Smooth muscle cell (in vitro differentiated cells): ENCODE results near the gene SEL1L3. TPM values are rescaled to one million over a fixed set of nuclear protein-coding genes. Genes with fewer than 3 reads are reported as not detected.

Experiments used
- polyA plus RNA-seq: library from polyadenylated mRNA; unstranded; fragments of >200 nt; fragmentation: Nextera tagmentation; extraction: Ambion mirVana; gene quantifications from 2 replicates; pipeline ENCODE4 v1.2.1, GENCODE V29; 2016
- small RNA-seq: library from RNA; depleted of rRNA; stranded (forward); fragments of <200 nt; gene quantifications from one replicate; pipeline ENCODE3, GENCODE V24; 2014
- total RNA-seq: library from RNA; depleted of rRNA; stranded (reverse); fragments of >200 nt; gene quantifications from 2 replicates; pipeline ENCODE4 v1.2.3, GENCODE V29; 2014

The SEL1L3 gene
- total and polyA plus RNA-seq, 2 experiments from 2014 or later, result 9.3 to 14.0 TPM

Small RNAs within 50 kb of the gene (small RNA-seq; reads per million reads assigned to genes)
- gene MTND4LP22, result not detected

Other genes starting within 250 kb of the SEL1L3 start
- gene SLC34A2, start 207.1 kb downstream of the SEL1L3 start, total RNA-seq, result 0.49 TPM in 1 of 2 replicates, not detected in the other
- gene SLC34A2, start 207.1 kb downstream of the SEL1L3 start, polyA plus RNA-seq, result 0.31 TPM in 1 of 2 replicates, not detected in the other
- gene SMIM20, start 51.2 kb upstream of the SEL1L3 start, total RNA-seq, result 44.0 and 52.1 TPM in 2 replicates
- 40.9 and 46.5 TPM in 2 replicates for gene SMIM20, start 51.2 kb upstream of the SEL1L3 start, polyA plus RNA-seq